A673 (cell line): ENCODE results near the gene HDAC4. TPM values are rescaled to one million over a fixed set of nuclear protein-coding genes. Genes with fewer than 3 reads are reported as not detected.

Experiments used
- BruUV-seq: library from RNA; stranded (reverse); fragments of 400-500 nt; replicated peaks from 2 replicates; lab custom pipeline; 2021; lab: Mats Ljungman, UMichigan
- CTCF ChIA-PET: fragments of 300-600 bp; sonication (Branson Sonifier 250); formaldehyde crosslinking; loops from one replicate; lab custom pipeline; 2022; ENCODE audit warnings: antibody characterized with exemption; lab: Charles Lee
- POLR2A ChIA-PET: fragments of 300-600 bp; sonication (Branson Sonifier 250); formaldehyde crosslinking; loops from one replicate; lab custom pipeline; 2022; ENCODE audit warnings: antibody characterized with exemption; ENCODE audit not compliant: low non-redundant PET; lab: Charles Lee
- DNase-seq: peaks from one replicate; pipeline ENCODE4 v3.0.0-alpha.2; 2015; ENCODE audit warnings: low spot score
- H3K27ac ChIP-seq: fragments of 200-600 bp; sonication (generic); 2 replicates; pipeline ENCODE4 v1.5.1; 2016; ENCODE audit warnings: mixed run types, low read depth, mild to moderate bottlenecking, mixed read lengths, antibody characterized with exemption, low read length; ENCODE audit not compliant: poor library complexity, severe bottlenecking
- H3K27me3 ChIP-seq: fragments of 200-600 bp; sonication (generic); replicated peaks from 2 replicates; pipeline ENCODE4 v1.6.1; 2017; ENCODE audit warnings: mixed run types, low read depth, mild to moderate bottlenecking, mixed read lengths, antibody characterized with exemption, low read length; ENCODE audit not compliant: insufficient read depth, poor library complexity
- H3K36me3 ChIP-seq: fragments of 200-600 bp; sonication (generic); 2 replicates; pipeline ENCODE4 v1.6.1; 2016; ENCODE audit warnings: mixed run types, mild to moderate bottlenecking, mixed read lengths, antibody characterized with exemption, low read length; ENCODE audit not compliant: insufficient read depth, poor library complexity, severe bottlenecking
- H3K4me1 ChIP-seq: fragments of 200-600 bp; sonication (generic); 2 replicates; pipeline ENCODE4 v1.6.1; 2017; ENCODE audit warnings: mixed run types, mild to moderate bottlenecking, mixed read lengths, antibody characterized with exemption, low read length; ENCODE audit not compliant: insufficient read depth, poor library complexity, severe bottlenecking
- H3K4me3 ChIP-seq: fragments of 200-600 bp; sonication (generic); 2 replicates; pipeline ENCODE4 v1.5.1; 2016; ENCODE audit warnings: low read depth, mixed run types, mild to moderate bottlenecking, mixed read lengths, low read length; ENCODE audit not compliant: poor library complexity, severe bottlenecking
- H3K9me3 ChIP-seq: fragments of 200-600 bp; sonication (generic); 2 replicates; pipeline ENCODE4 v1.6.1; 2016; ENCODE audit warnings: mixed run types, low read depth, mild to moderate bottlenecking, mixed read lengths, antibody characterized with exemption, low read length; ENCODE audit not compliant: poor library complexity, severe bottlenecking
- CTCF ChIP-seq: fragments of 300-800, 200-600 bp; sonication (generic); conservative IDR thresholded peaks from 2 replicates; pipeline ENCODE4 v1.5.1; 2017; ENCODE audit warnings: low read depth, mild to moderate bottlenecking, antibody characterized with exemption, low read length, moderate library complexity, mixed read lengths
- EZH2 ChIP-seq: fragments of 200-600 bp; sonication (generic); IDR thresholded peaks from 2 replicates; pipeline ENCODE4 v1.6.1; 2017; ENCODE audit warnings: borderline replicate concordance, low read depth, mild to moderate bottlenecking, mixed read lengths, antibody characterized with exemption, low read length; ENCODE audit not compliant: poor library complexity, severe bottlenecking
- intact Hi-C: fragments of 100-400 bp; cut with micrococcal nuclease; formaldehyde crosslinking; loops from one replicate; pipeline ENCODE4 v1.10.0; 2022; ENCODE audit not compliant: unreplicated experiment
- total RNA-seq: library from RNA; stranded (reverse); gene quantifications from 2 replicates; pipeline ENCODE4 v1.2.3, GENCODE V29; 2021

Gene HDAC4
- total RNA-seq, 1 experiment from 2014 or later, result 40.0 TPM

- Histone ChIP-seq H3K9me3 (no peaks in the 10 kb centered on the region), H3K27me3 (no peaks in the 10 kb centered on the region), H3K27ac (no peak overlapping the region), H3K4me1 (no peaks in the 10 kb centered on the region), H3K36me3 (peaks cover 4% of the 10 kb centered on the region), H3K4me3 (no peak overlapping the region)
- intact Hi-C loops, result no loop called here
- DNase-seq, result no peak
- no peak for TF ChIP-seq EZH2
- no TSS peak for BruUV-seq
- POLR2A ChIA-PET, result interaction anchor here (0.5 kb wide), 1 partner anchor 97 kb away, joined by 8 read pairs; no protein-coding TSS in a partner anchor
- CTCF ChIA-PET, result no interaction called here
Measured at GRCh38 chr2:239119346-239120126, 281.3 kb downstream of the HDAC4 start.

GRCh38 chr2:239118675-239119211 lies 282.1 kb downstream of the HDAC4 start:
- no peaks in the 10 kb centered on the region for H3K9me3 ChIP-seq
- no peak for TF ChIP-seq CTCF
- no peak for TF ChIP-seq EZH2
- POLR2A ChIA-PET, result interaction anchor here (0.5 kb wide), 1 partner anchor 98 kb away, joined by 8 read pairs; no protein-coding TSS in a partner anchor
- no peak overlapping the region for H3K4me3 ChIP-seq
- no peaks in the 10 kb centered on the region for H3K4me1 ChIP-seq
- H3K27me3 ChIP-seq, result no peaks in the 10 kb centered on the region
- no TSS peak for BruUV-seq
- CTCF ChIA-PET, result no interaction called here
- intact Hi-C loops, result no loop called here
- DNase-seq, result no peak
- no peaks in the 10 kb centered on the region for H3K36me3 ChIP-seq
- H3K27ac ChIP-seq, result no peak overlapping the region

GRCh38 chr2:239118264-239118663 lies 282.6 kb downstream of the HDAC4 start:
- no peaks in the 10 kb centered on the region for H3K9me3 ChIP-seq
- H3K27ac ChIP-seq, result no peak overlapping the region
- DNase-seq, result no peak
- BruUV-seq, result no TSS peak
- H3K4me3 ChIP-seq, result no peak overlapping the region
- POLR2A ChIA-PET, result no interaction called here
- intact Hi-C loops, result no loop called here
- CTCF ChIA-PET, result no interaction called here
- H3K4me1 ChIP-seq, result no peaks in the 10 kb centered on the region
- TF ChIP-seq CTCF, result no peak
- TF ChIP-seq EZH2, result no peak
- H3K36me3 ChIP-seq, result no peaks in the 10 kb centered on the region
- no peaks in the 10 kb centered on the region for H3K27me3 ChIP-seq
